Peyer's patch (tissue), 4 donors: ENCODE measurements around the gene PARP1.

Experiments used
- CTCF ChIP-seq, 6 experiments: fragments of 450-650 bp in 4 of 6; fragments of 200-600 bp in 2 of 6; sonication (generic) in 1 of 6; IDR thresholded peaks; one replicate each; pipeline ENCODE4 v1.5.1; 2017 to 2019; ENCODE audit warnings: antibody characterized with exemption in 6 of 6, mild to moderate bottlenecking in 3 of 6, moderate library complexity in 1 of 6
- POLR2A ChIP-seq, 2 donors: fragments of 450-650 bp; IDR thresholded peaks; one replicate each; pipeline ENCODE4 v1.5.1; 2017; ENCODE audit warnings: antibody characterized with exemption in 2 of 2, mild to moderate bottlenecking in 2 of 2, moderate library complexity in 2 of 2

GRCh38 chr1:226371866-226372490 lies 35.9 kb downstream of the PARP1 start:
- TF ChIP-seq POLR2A (IDR thresholded peaks at IDR 0.05) (no peak), CTCF (IDR thresholded peaks at IDR 0.05) (no peak)
